Astrocyte (in vitro differentiated cells and primary cell): Measurements from ENCODE around the gene CCDC102A.

Experiments
- CTCF ChIP-seq: IDR thresholded peaks from 2 replicates; pipeline ENCODE4 v1.5.1; 2011; ENCODE audit warnings: low read depth, mild to moderate bottlenecking, inconsistent platforms, low read length, moderate library complexity; ENCODE audit not compliant: insufficient read depth
- EZH2 ChIP-seq: IDR thresholded peaks from 2 replicates; pipeline ENCODE4 v1.6.1; 2012; ENCODE audit warnings: mild to moderate bottlenecking, low read length, inconsistent platforms; ENCODE audit not compliant: insufficient read depth

- TF ChIP-seq CTCF (no peak), EZH2 (no peak)
Measured at GRCh38 chr16:57565461-57565860, 29.1 kb upstream of the CCDC102A start.
